Fibroblast of villous mesenchyme (primary cell): ENCODE measurements around the gene PKHD1. TPM values are rescaled to one million over a fixed set of nuclear protein-coding genes. Genes with fewer than 3 reads are reported as not detected.

Experiments
- small RNA-seq: library from RNA; depleted of rRNA; stranded (forward); fragments of <200 nt; gene quantifications from one replicate; pipeline ENCODE3, GENCODE V24; 2012
- total RNA-seq: library from RNA; depleted of rRNA; stranded (reverse); fragments of >200 nt; gene quantifications from 2 replicates; pipeline ENCODE4 v1.2.3, GENCODE V29; 2012

PKHD1 gene
- total RNA-seq, 1 donor = not detected

Small RNAs within 50 kb of the gene (small RNA-seq; reads per million reads assigned to genes)
- not detected for gene RN7SL580P

Other genes with a start within 250 kb of the PKHD1 start
- gene IL17A, start 98.8 kb upstream of the PKHD1 start, total RNA-seq = not detected in 2 replicates
- under 0.01 TPM in 1 of 2 replicates, not detected in the other for gene IL17F, start 156.9 kb upstream of the PKHD1 start, total RNA-seq
- 38.0 and 49.7 TPM in 2 replicates for gene MCM3, start 197.1 kb upstream of the PKHD1 start, total RNA-seq